Heart right ventricle (tissue), 16 donors: ENCODE data around the gene ULBP2. TPM values are rescaled to one million over a fixed set of nuclear protein-coding genes. Genes with fewer than 3 reads are reported as not detected.
A peak's percentile ranks its signal among the peaks of the same experiment; 100 is the strongest.

Source experiments
- ATAC-seq, 8 donors: fragments of 200-7000 bp; cut with Tn5 transposase; one replicate each; pipeline ENCODE4 v1.9.1; 2020; ENCODE audit warnings: mild to moderate bottlenecking in 8 of 8, moderate library complexity in 8 of 8, moderate number of reproducible peaks in 1 of 8
- DNase-seq, 2 donors: peaks; one replicate each; pipeline ENCODE4 v3.0.0-alpha.2; 2020
- H3K27ac ChIP-seq, 10 donors: fragments of 200-600 bp; sonication (generic) in 2 of 10; one replicate each; pipeline versions ENCODE4 v1.5.0 to v1.8.0; 2020 to 2022; ENCODE audit warnings: mild to moderate bottlenecking in 3 of 10
- H3K27me3 ChIP-seq, 7 donors: fragments of 200-600 bp; one replicate each; pipeline ENCODE4 v1.8.0; 2021 to 2022; ENCODE audit warnings: mild to moderate bottlenecking in 2 of 7
- H3K36me3 ChIP-seq, 9 donors: fragments of 200-600 bp; sonication (generic) in 1 of 9; one replicate each; pipeline versions ENCODE4 v1.5.0 to v1.8.0; 2020 to 2022; ENCODE audit warnings: mild to moderate bottlenecking in 2 of 9
- H3K4me1 ChIP-seq, 9 donors: fragments of 200-600 bp; sonication (generic) in 1 of 9; one replicate each; pipeline versions ENCODE4 v1.5.0 to v1.8.0; 2020 to 2022; ENCODE audit warnings: mild to moderate bottlenecking in 4 of 9
- H3K4me3 ChIP-seq, 10 donors: fragments of 200-600 bp; sonication (generic) in 2 of 10; one replicate each; pipeline versions ENCODE4 v1.5.0 to v1.8.0; 2020 to 2022; ENCODE audit warnings: mild to moderate bottlenecking in 7 of 10, moderate library complexity in 2 of 10
- H3K9me3 ChIP-seq, 11 donors: fragments of 200-600 bp in 10 of 11; sonication (generic) in 2 of 11; one replicate each; pipeline versions ENCODE4 v1.5.0 to v1.8.0; 2013 to 2022; ENCODE audit warnings: mild to moderate bottlenecking in 2 of 11, control low read depth in 1 of 11, moderate library complexity in 1 of 11
- WGBS, 2 donors: extraction: QIAGEN DNeasy Blood & Tissue Kit; methylation state at CpG; one replicate each; pipeline ENCODE4 v1.1.7; 2013; ENCODE audit warnings: inconsistent platforms in 1 of 2; 5-methylcytosine and 5-hydroxymethylcytosine counted together
- intact Hi-C, 10 donors: fragments of 100-400 bp; cut with DNase I; formaldehyde crosslinking; loops; one replicate each; pipeline versions ENCODE4 v1.11.1 to v1.14.2; 2022
- long read RNA-seq, 3 donors: library from polyadenylated mRNA; unstranded; transcript quantifications; one replicate each; pipeline ENCODE4 v2.0.0, GENCODE V29; 2020 to 2021
- polyA plus RNA-seq, 2 donors: library from polyadenylated mRNA; stranded (reverse); fragments of 200-250 nt; gene quantifications; one replicate each; pipeline ENCODE4 v1.2.3, GENCODE V29; 2013
- total RNA-seq, 10 donors: library from RNA; stranded (reverse); fragmentation: NEBNext Ultra II Directional in 3 of 10; extraction: Animal tissue kit (Norgen Biotek cat#: 25700) in 3 of 10; gene quantifications; one replicate each; pipeline versions ENCODE4 v1.2.1 to v1.2.4, GENCODE V29; 2021 to 2023
- TF ChIP-seq, protein P1 (sequence below), 9 donors: fragments of 200-600 bp; sonication (generic) in 2 of 9; IDR thresholded peaks; one replicate each; pipeline versions ENCODE4 v1.5.0 to v1.8.0; 2021 to 2022; ENCODE audit warnings: antibody characterized with exemption in 9 of 9, mild to moderate bottlenecking in 5 of 9, moderate library complexity in 1 of 9
- donor health status: Arrhythmogenic right ventricular cardiomyopathy.
- donor health status: ischemic (EF 13 %, LVEDD 7.1; RV severe dilation, severe dysfunction).
- donor health status: healthy with polysubstance abuse.
- donor health status: DM: no; HTN: yes; CAD: no.
- donor health status: DM: no; HTN: no; CAD: no.
- donor health status: ischemic (EF 25% LVEDD 6.9; RV normal size, moderate dysfunction).
- donor health status: ischemic (EF 25% LVEDD 5.7; RV mildly dilated, moderate dysfunction).
- donor health status: healthy.
- donor health status: DM: yes; HTN: yes; CAD: no.
- donor health status: Ischemic cardiomyopathy.
- donor health status: ischemic (EF 35%, LVEDD 5.7; RV mildly dilated, moderate dysfunction).
- donor health status: nonischemic (EF 11% LVEDD 7.7; RV severe dilation, severe dysfunction).
- donor health status: DM: yes; HTN: yes; CAD: no.
- donor health status: PGD.
- donor health status: ischemic (EF 29% LVEDD 5.4; RV normal size, mild dysfunction).
- donor health status: nonischemic (EF 23%, LVEDD 6.1; RV moderate dilation, normal function).

The ULBP2 gene, protein sequence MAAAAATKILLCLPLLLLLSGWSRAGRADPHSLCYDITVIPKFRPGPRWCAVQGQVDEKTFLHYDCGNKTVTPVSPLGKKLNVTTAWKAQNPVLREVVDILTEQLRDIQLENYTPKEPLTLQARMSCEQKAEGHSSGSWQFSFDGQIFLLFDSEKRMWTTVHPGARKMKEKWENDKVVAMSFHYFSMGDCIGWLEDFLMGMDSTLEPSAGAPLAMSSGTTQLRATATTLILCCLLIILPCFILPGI
- total RNA-seq (1 to 10 TPM in 5 of 10 donors, under 1 TPM in 5; 0.46 to 2.4 (median 1.0) TPM), polyA plus RNA-seq (1 to 10 TPM in 1 of 2 donors, not detected in 1; 2.7 TPM)
- long read RNA-seq, donor 1: 0 reads
- long read RNA-seq, donor 2, partial matches to known transcripts: 0 of 2 reads
- long read RNA-seq, donor 2, other reads (novel, unspliced or antisense): 0 of 2 reads
- long read RNA-seq, donor 3, transcript ULBP2-201 (5 exons, 1,349 nt): major isoform, 8 of 10 reads
- long read RNA-seq, donor 3, partial matches to known transcripts: 2 of 10 reads
- long read RNA-seq, donor 3, other reads (novel, unspliced or antisense): 0 of 10 reads

- Histone ChIP-seq H3K27ac (peak within 1 kb of the TSS in 9 of 10 donors; percentile 28 to 71 (median 62)), H3K27me3 (peaks cover 16 to 57% (median 44%) of the 10 kb centered on the region in 7 donors), H3K4me1 (peaks cover 5 to 31% (median 24%) of the 10 kb centered on the region in 9 donors), H3K36me3 (no peaks in the 10 kb centered on the region), H3K4me3 (peak within 1 kb of the TSS; percentile 27 to 74 (median 58)), H3K9me3 (no peaks in the 10 kb centered on the region)
- 1% methylated on average over 62 of the region's 62 CpGs for WGBS, 2 donors
- intact Hi-C loops: loop anchor here in 1 of 10 donors (2.0 kb wide), 1 partner anchor 63 kb away; no protein-coding TSS in a partner anchor
- TF ChIP-seq, protein P1, sequence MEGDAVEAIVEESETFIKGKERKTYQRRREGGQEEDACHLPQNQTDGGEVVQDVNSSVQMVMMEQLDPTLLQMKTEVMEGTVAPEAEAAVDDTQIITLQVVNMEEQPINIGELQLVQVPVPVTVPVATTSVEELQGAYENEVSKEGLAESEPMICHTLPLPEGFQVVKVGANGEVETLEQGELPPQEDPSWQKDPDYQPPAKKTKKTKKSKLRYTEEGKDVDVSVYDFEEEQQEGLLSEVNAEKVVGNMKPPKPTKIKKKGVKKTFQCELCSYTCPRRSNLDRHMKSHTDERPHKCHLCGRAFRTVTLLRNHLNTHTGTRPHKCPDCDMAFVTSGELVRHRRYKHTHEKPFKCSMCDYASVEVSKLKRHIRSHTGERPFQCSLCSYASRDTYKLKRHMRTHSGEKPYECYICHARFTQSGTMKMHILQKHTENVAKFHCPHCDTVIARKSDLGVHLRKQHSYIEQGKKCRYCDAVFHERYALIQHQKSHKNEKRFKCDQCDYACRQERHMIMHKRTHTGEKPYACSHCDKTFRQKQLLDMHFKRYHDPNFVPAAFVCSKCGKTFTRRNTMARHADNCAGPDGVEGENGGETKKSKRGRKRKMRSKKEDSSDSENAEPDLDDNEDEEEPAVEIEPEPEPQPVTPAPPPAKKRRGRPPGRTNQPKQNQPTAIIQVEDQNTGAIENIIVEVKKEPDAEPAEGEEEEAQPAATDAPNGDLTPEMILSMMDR (IDR thresholded peaks at IDR 0.05): no peak
- ATAC-seq (peak; percentile 95 to 99 (median 97)), DNase-seq (peak; percentile 85 to 91)
Measured at GRCh38 chr6:149941583-149942460, at the start of gene ULBP2. Gene ULBP2, plus strand, starts transcription at chr6:149942014. Its CDS starts 59 bp downstream, at chr6:149942073.

GRCh38 chr6:149895048-149895590, 46.7 kb upstream of the ULBP2 start:
- H3K4me3 ChIP-seq: no peak overlapping the region
- intact Hi-C loops: no loop called here
- no peaks in the 10 kb centered on the region for H3K36me3 ChIP-seq
- no peaks in the 10 kb centered on the region for H3K27me3 ChIP-seq
- no peaks in the 10 kb centered on the region for H3K9me3 ChIP-seq
- H3K27ac ChIP-seq: peak overlapping the region in 9 of 10 donors; percentile 51 to 83 (median 65)
- TF ChIP-seq, protein P1 (IDR thresholded peaks at IDR 0.05): peak in 2 of 9 donors; percentile 7 to 18
- peak; percentile 37 to 67 for DNase-seq
- 40 to 50% methylated on average over 7 of the region's 7 CpGs for WGBS, 2 donors
- peaks cover 6 to 35% (median 27%) of the 10 kb centered on the region in 9 donors for H3K4me1 ChIP-seq
- ATAC-seq: peak; percentile 72 to 88 (median 84)

- TF ChIP-seq, protein P1 (IDR thresholded peaks at IDR 0.05): no peak
- H3K27ac ChIP-seq: peak overlapping the region in 9 of 10 donors; percentile 51 to 83 (median 65)
- H3K4me1 ChIP-seq: peaks cover 6 to 35% (median 27%) of the 10 kb centered on the region in 9 donors
- intact Hi-C loops: loop anchor here in 2 of 10 donors (2.0 kb wide), 2 partner anchors 29 to 31 kb away; partner anchors contain the start of gene LRP11 (in 1 of the 2)
- ATAC-seq (peak; percentile 19 to 89 (median 82)), DNase-seq (peak; percentile 30 to 68)
- no peaks in the 10 kb centered on the region for H3K36me3 ChIP-seq
- no peaks in the 10 kb centered on the region for H3K27me3 ChIP-seq
- H3K4me3 ChIP-seq: no peak overlapping the region
- WGBS, 2 donors: 33 to 34% methylated on average over 5 of the region's 5 CpGs
- H3K9me3 ChIP-seq: no peaks in the 10 kb centered on the region
Measured at GRCh38 chr6:149895833-149896271, 46.0 kb upstream of the ULBP2 start.
